Keratinocyte (primary cell): ENCODE results near the gene MOB4.

ENCODE experiments used
- CTCF ChIP-seq, 3 experiments: IDR thresholded peaks in 1 of 3; conservative IDR thresholded peaks in 1 of 3; optimal IDR thresholded peaks in 1 of 3; 2 replicates in 2 of 3; 3 replicates in 1 of 3; pipeline versions ENCODE3 to v1.5.1; 2011; ENCODE audit warnings: low read length in 3 of 3, mild to moderate bottlenecking in 3 of 3, moderate library complexity in 2 of 3, control low read depth in 1 of 3, inconsistent platforms in 1 of 3; ENCODE audit not compliant: insufficient read depth in 2 of 3; ENCODE audit errors: extremely low read depth in 1 of 3
- EZH2 ChIP-seq: IDR thresholded peaks from one replicate; pipeline ENCODE4 v1.6.1; 2012; ENCODE audit warnings: inconsistent platforms, mild to moderate bottlenecking, low read length, moderate library complexity

DNA sequence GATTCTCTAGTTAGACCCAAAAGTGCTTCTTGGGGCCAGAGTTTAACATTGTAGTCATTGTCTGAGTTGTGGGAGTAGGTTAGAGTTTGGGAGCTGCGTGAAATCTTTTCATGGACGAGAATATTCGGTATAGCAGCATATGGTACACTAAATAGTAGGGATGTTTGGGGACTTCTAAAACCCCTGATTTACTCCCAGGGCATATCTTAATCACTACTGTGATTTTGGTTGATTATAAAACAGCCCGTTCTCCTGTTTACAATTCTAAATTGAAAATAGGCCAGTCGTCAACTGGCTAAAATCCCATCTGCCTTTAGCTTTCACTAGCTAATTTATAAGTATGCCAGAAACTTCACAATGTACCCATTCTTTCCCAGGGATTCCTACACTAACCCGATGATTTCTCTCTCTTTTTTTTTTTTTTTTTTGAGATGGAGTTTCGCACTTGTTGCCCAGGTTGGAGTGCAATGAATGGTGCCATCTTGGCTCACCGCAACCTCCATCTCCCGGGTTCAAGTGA, 44.3 kb downstream of the MOB4 start:
- TF ChIP-seq CTCF (optimal IDR thresholded peaks at IDR 0.05 in 1 of 3, IDR thresholded peaks at IDR 0.05 in 1 of 3, conservative IDR thresholded peaks at IDR 0.05 in 1 of 3; ENCODE audit: extremely low read depth in 1 of 3, insufficient read depth in 2 of 3, low read length in 3 of 3): no peak
- TF ChIP-seq EZH2: no peak
